HG03280 (cell line): ENCODE measurements around the gene MPPE1.
A peak's percentile ranks its signal among the peaks of the same experiment; 100 is the strongest.
"Not testable (repeated sequence)": the region's sequence is repeated elsewhere in the genome, so short reads cannot be mapped to it uniquely, and the experiment has no call there.

ENCODE experiments used
- ATAC-seq: cut with Tn5 transposase; IDR thresholded peaks from one replicate; pipeline ENCODE4 v1.9.1; 2021; ENCODE audit warnings: mild to moderate bottlenecking, moderate library complexity; ENCODE audit not compliant: unreplicated experiment

Gene MPPE1

GRCh38 chr18:11908182-11909060, at the start of gene MPPE1:
TSS of gene MPPE1 (minus strand) at chr18:11908317. CDS start at chr18:11897264, 11,053 bp downstream.
- ATAC-seq = peak; percentile 90

GRCh38 chr18:11957636-11958035, 49.5 kb upstream of the MPPE1 start:
- no peak for ATAC-seq

- ATAC-seq = no peak
These were observed 48.5 kb upstream of the MPPE1 start for GRCh38 chr18:11956371-11957308.

- no peak for ATAC-seq
These were observed 47.3 kb upstream of the MPPE1 start for GRCh38 chr18:11955239-11956029.

GRCh38 chr18:11953113-11953512, 45.0 kb upstream of the MPPE1 start:
- ATAC-seq = no peak

GRCh38 chr18:11951390-11951851, 43.3 kb upstream of the MPPE1 start:
- ATAC-seq = no peak

GRCh38 chr18:11950824-11951223, 42.7 kb upstream of the MPPE1 start:
- ATAC-seq = no peak

- ATAC-seq = no peak
These were observed 40.9 kb upstream of the MPPE1 start for GRCh38 chr18:11948852-11949523.

- ATAC-seq = peak; percentile 81
These were observed 39.4 kb upstream of the MPPE1 start for GRCh38 chr18:11947214-11948191.

GRCh38 chr18:11946756-11947155, 38.6 kb upstream of the MPPE1 start:
- peak; percentile 8 for ATAC-seq

GRCh38 chr18:11945834-11946659, 37.9 kb upstream of the MPPE1 start:
- not testable (repeated sequence) for ATAC-seq

GRCh38 chr18:11944786-11945185, 36.7 kb upstream of the MPPE1 start:
- no peak for ATAC-seq

- no peak for ATAC-seq
These were observed 36.1 kb upstream of the MPPE1 start for GRCh38 chr18:11944252-11944651.

GRCh38 chr18:11943551-11943950, 35.4 kb upstream of the MPPE1 start:
- ATAC-seq = no peak

GRCh38 chr18:11940956-11941355, 32.8 kb upstream of the MPPE1 start:
- no peak for ATAC-seq

- peak; percentile 52 for ATAC-seq
These were observed 29.9 kb upstream of the MPPE1 start for GRCh38 chr18:11937874-11938478.

- ATAC-seq = no peak
These were observed 24.3 kb upstream of the MPPE1 start for GRCh38 chr18:11932393-11932792.

GRCh38 chr18:11927497-11927896, 19.4 kb upstream of the MPPE1 start:
- no peak for ATAC-seq
